Measurements from ENCODE around the gene PSMB5.

Gene PSMB5

DNA sequence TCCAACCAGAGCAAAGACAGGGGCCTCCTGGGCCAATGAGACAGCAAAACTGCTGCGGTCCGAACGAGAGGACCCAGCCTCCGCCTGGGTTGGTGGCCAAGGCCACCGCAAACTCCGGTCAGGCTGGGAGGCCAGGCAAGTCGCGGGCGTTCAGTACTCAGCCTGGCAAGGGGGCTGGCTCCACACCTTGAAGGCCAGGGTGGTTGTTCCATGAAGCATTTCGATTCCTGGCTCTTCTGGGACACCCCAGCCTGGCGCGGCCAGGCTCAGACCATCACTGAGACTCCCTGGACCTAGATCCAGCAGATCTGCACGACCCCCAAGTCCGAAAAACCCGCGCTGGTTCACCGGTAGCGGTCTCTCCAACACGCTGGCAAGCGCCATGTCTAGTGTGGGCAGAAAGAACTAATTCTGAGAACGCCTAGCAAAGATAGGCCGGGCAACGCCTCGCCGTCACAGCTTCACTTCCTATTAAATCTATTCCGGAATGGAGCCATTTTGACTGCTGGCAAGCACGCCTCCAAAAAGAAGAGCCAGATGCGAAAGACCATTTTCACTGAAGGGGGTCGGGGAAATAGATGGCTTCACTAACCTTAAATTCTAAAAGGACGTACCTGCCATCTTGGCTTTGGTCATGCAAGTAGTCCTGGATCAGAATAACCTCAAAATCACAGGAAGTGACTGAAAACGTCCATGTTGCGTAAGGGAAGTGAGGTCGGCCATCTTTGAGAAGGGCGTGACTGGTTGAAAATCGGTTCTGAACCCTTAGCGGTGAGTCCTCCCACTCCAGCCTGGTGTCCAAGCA lies at the start of gene PSMB5:
Gene PSMB5, minus strand, starts transcription at position 403 of the 805 bp plus-strand sequence. Its CDS starts 19 bp downstream, at position 384.
- DNase-seq: peak; percentile 97

DNA sequence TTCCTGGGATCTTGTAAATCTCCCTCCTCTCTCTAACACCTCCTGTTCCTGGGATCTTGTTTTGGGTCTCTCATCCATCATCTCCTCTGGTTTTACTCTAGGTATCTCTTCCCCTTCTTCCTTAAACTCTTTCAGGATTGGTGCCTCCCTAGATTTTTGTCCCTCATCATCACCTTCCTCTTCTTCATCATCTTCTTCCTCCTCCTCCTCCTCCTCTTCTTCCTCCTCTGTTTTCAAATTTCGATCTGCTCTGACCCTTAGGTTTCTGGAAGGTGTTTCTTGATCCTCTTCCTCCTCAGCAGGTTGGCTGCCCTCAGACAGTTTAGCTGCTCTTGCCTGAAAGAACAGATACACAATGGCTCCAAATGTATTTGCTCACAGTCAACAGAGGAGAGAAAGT lies 45.8 kb upstream of the PSMB5 start:
- no peak for DNase-seq

DNA sequence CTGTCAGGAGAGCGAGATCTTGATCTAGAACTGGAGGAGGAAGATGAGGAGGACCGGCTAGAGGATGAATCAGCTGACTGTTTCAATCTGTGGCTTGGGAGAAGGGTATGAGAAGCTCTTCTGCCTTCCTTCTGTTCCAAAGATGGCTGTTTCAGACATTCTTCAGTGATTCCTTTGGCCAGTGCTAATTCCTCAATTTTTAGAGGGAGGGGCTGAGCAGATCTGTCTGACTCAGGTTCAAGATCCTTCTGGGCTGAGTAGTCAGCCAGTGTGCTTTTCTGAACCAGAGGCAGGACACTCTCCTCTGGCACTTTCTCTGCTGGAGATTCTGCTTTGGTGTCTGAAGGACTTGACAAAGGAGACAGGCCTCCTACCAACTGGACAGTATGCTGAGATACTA lies 45.0 kb upstream of the PSMB5 start:
- DNase-seq: no peak

DNA sequence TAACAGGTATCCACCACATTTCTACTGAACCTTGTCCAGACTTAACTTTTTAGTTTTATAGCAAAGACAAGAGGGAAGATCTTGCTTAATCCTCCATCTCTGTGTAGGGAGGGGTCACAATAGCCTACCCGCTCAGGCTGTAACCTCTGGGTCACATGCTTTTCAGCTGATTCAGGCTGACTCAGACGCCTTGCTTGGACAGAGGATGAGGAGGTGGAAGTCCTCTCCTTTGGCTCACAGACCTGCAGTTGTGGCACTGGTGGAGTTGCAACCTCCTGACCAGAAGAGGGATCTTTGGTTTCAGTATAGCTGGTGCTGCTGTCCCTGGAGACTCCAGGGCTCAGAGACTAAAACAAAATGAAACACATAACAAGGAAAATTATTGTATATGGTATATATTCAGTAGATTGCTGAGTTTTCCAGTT lies 44.0 kb upstream of the PSMB5 start:
- DNase-seq: no peak

DNA sequence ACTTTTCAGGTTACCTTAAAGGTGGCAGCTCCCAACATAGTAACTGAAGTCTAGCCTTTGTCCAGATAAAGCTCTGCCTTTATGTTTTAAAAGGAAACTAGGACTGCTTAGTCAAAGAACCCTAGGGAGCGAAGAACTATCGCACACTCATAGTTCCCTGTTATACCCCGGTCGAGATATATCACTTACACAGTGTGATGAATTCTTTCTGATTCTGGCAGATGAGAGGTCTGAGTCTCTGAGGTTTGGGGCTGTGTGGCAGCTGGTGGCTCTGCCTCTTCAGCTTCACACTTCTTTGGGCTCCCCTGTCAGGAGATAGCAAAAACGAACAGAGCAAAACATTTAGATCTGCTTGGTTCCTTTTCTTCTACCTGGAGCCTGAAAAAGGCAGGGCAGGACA lies 43.3 kb upstream of the PSMB5 start:
- DNase-seq: no peak

DNA sequence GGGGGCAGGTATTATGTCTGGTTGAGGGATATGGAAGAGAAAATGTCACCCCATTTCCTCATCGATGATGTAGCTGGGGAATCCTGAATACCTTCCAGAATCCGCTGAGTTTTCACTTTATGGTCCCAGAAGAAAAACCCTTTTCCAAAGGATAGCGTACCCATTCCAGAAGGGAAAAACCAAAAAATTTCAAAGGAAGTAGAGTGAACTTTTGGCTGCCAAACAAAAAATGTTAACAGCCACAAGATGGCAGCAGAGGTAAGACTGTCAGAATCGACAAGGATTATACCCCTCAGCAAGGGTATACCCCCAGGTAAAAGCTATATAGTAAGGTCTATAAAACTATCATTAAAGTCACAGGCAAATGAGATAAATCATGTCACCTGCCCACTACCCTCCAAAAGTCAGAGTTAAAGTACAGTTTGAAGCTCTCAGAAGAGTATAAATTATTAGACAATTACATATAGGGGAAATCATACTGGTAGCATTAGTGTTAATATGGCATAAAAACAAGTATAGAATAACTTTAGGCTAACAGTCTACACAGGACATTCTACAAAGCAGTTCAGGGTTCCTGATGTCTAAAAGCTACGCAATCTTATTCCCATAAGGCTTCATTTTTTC lies 42.2 kb upstream of the PSMB5 start:
- DNase-seq: no peak

GRCh38 chr14:23074906-23075305 lies 40.2 kb upstream of the PSMB5 start:
- DNase-seq: no peak

GRCh38 chr14:23071921-23072539 lies 37.3 kb upstream of the PSMB5 start:
- DNase-seq: no peak

DNA sequence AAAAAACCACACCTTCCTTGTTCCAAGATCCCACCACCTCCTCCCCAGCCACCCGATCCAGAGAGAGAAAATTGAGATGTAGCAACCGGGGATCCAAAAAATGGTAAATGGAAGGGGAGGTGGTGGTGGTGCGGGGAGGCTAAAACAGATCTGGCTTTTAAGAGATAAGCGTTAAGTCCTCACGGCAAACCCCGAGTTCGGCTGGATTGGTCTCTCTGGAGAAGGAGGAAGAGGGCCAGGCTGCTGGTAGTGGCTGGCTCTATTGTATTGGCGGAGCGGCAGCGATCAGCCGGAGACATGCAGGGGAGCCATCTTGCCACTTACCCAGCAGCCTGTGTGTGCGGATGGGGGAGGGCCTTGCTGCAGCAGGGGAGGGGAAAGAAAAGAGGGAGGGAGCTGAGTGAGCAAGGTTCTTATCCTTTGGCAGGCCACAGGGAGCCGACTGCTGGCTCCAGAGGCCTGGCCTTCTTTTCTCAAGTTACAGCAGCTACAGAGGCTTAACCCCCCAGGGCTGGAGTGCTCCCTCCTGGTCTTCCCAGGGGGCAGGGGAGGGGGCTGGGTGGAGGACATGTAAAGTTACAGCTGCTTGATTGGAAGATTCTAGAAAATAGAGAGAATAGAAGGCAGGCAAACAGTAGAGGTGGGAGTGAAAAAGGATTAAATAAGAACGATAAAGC lies 36.7 kb upstream of the PSMB5 start:
- peak; percentile 86 for DNase-seq

DNA sequence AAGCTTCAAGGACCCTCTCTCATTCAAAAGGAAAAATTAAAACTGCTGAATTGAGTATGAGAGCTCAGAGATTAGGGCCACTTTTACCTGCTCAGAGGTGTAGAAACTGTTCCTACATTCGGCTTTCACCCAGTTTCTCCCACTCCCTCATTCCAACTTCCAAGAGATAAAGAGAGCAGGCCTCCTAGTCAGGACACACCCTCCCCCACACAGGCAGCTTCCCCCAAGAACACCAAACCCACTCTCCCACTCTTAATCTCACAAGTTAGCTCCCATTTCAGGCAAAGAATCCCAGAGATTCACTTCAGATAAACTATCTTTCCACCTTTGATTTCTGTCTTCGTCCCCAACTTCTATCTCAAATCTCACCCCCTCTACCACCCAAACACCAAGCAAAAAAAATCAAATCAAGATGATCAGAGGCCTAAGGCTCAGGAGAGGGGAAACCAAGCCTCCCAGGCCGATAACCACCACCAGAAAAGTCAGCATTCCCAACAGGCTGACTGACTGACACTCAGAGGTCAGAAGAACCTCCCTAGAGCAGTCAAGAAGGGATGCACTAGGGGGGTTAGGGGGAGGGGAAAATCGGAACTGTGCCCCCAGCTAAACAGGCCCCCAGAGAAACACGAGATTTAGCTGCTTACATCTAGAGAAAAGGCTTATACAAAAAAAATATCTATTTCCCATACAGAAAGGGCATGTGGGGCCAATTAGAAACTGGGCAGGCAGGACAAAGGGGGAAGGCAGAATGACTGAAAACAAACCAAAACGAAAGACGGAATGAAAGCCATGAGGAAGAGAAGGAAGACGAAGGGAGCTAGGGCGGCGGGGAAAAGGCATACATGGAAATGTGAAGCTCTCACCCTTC lies 35.8 kb upstream of the PSMB5 start:
- DNase-seq: peak; percentile 19

DNA sequence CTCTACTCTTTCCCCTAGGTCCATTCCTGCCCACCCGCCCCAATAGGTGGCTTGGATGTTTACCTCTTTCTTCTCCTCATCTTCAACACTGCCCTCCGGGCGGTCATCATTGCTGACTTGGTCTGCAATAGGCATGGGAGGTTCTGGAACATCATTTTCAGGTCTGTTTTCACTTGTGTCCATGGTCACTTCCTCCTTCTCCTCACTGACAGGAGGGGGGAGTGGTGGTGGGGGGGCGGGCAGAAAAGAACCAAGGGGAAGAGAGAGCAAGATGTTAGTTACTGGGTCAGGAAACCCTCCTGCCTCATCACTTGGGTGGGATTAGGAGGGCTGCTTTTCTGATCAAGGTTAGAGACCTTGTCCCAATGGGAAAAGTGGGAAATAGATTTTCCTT lies 34.7 kb upstream of the PSMB5 start:
- no peak for DNase-seq

GRCh38 chr14:23068789-23069412 lies 34.2 kb upstream of the PSMB5 start:
- peak; percentile 91 for DNase-seq

DNA sequence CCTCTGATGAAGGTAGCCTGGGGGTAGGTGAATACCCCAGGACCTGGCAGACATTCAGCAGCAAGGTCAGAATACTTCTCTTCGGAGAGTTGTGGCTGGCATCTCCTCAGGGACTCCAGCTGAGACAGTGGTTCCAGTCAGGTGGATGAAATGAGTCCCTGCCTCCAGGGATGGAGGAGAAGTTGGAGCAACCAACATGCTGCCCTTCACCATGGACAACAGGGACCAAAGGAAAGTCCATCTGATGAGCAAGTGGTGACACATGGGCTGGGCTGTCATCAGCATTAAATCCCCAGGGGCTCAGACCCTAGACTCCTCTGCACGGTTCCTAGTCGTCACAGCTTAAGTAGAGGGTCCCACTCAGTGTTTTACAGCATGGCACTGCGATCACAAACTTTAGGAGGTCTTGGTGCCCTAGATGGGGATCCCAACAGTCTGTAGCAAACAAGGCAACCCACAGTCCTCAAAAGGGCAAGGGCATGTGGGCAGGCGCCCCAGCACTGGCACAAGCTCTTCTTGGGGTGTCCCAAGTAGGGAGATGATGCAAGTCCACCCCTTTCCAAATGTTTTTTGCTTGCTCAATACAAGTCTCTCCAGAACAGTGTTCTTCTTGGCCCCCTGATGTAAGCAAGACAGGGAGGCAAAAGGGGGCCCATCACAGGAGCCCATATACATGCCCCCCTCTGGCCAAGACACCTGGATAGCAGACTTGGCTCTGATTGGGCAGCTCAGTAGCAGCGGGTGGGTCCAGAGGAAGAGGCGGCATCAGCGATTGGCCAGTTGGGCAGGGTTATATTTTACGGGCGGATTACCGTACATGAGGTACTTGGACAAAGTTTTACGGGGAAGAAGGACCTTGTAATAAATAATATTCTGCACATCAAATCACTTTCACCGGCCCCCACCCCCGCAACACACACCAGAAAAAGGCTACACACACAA lies 33.4 kb upstream of the PSMB5 start:
- DNase-seq: no peak

GRCh38 chr14:23066855-23067744 lies 32.4 kb upstream of the PSMB5 start:
- no peak for DNase-seq

- no peak for DNase-seq
Measured at GRCh38 chr14:23066368-23066767, 31.7 kb upstream of the PSMB5 start.

- DNase-seq: no peak
Measured at GRCh38 chr14:23063601-23064000, 28.9 kb upstream of the PSMB5 start.

DNA sequence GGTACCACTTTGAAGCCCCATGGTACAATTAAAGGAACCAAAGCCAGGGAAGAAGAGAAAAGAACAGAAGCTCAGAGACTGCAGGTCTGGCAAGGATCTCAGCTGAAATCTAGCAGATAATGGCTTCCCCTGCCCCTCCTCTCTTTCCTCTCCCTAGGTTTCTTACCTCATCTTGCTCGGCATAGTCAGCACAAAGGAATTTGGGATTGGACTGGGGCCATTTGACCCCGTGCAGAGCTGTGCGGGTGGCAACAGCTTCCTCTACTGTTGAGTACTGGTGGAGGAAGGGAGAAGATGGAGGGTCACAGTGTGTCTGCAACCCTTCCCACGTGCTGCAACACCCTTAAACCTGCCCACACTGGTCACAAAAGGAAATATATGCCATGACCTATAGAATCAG lies 27.3 kb upstream of the PSMB5 start:
- DNase-seq: no peak

DNA sequence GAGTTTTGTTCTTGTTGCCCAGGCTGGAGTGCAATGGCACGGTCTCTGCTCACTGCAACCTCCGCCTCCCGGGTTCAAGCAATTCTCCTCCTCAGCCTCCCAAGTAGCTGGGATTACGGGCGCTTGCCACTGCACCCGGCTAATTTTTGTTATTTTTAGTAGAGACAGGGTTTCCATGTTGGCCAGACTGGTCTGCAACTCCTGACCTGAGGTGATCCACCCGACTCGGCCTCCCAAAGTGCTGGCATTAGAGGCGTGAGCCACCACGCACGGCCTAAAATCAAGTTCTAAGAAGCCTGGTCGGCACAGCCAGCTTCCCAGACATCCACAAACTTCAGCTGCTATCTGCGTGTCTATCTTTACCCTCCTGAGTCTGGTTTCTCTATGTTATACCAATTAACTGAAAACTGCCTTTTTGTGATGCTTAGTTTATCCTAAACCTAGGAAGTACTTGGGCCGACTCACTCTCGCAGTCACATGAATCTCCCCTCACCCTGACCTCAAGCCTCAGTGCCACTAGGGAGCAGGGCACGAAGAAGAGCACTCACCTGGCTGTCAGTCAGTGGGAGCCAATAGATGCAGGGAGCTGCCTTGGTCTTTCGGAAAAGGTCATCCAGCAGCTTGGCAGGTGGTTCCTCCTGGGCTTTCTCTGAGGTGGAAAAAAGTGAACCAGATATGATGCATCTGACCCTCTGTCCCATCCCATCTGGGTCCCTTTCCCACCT lies 26.0 kb upstream of the PSMB5 start:
- DNase-seq: no peak
